GM21825 (cell line): ENCODE measurements around the gene SPDL1.

Experiments
- ATAC-seq: cut with Tn5 transposase; IDR thresholded peaks from one replicate; pipeline ENCODE4 v1.9.1; 2021; ENCODE audit warnings: mild to moderate bottlenecking, moderate library complexity; ENCODE audit not compliant: unreplicated experiment

The SPDL1 gene, protein sequence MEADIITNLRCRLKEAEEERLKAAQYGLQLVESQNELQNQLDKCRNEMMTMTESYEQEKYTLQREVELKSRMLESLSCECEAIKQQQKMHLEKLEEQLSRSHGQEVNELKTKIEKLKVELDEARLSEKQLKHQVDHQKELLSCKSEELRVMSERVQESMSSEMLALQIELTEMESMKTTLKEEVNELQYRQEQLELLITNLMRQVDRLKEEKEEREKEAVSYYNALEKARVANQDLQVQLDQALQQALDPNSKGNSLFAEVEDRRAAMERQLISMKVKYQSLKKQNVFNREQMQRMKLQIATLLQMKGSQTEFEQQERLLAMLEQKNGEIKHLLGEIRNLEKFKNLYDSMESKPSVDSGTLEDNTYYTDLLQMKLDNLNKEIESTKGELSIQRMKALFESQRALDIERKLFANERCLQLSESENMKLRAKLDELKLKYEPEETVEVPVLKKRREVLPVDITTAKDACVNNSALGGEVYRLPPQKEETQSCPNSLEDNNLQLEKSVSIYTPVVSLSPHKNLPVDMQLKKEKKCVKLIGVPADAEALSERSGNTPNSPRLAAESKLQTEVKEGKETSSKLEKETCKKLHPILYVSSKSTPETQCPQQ

GRCh38 chr5:169583424-169584220 lies at the start of gene SPDL1:
Gene SPDL1, plus strand, starts transcription at chr5:169583773. Its CDS starts 4,644 bp downstream, at chr5:169588417.
- peak; percentile 92 for ATAC-seq

DNA sequence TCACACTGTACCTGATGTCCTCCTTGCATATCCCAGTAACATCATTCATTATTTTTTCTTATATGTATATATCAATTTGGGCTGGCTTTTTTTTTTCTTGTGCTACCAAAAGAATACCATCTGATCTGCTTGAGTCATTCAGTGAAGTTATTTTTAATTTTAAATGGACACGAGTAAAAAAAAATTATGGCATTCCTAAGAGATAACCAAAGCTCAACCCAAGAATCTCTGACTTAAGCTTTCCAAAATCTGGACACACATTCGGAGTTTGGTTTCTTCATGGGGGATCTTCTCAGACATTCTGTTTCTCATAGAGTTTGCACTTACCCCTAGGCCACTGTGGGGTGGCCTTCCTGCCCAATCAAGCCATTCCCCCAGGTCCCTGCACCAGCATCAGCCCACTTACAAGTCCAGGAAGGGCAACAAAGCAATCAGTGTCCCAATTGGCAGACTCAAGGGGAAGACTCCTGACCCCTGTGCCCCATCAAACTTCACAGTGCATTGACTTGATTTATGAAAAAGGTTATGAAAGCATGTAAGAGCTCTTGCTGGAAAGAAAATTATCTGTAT lies 49.2 kb upstream of the SPDL1 start:
- ATAC-seq: no peak

- ATAC-seq: no peak
These were observed 48.6 kb upstream of the SPDL1 start for GRCh38 chr5:169534939-169535338.

DNA sequence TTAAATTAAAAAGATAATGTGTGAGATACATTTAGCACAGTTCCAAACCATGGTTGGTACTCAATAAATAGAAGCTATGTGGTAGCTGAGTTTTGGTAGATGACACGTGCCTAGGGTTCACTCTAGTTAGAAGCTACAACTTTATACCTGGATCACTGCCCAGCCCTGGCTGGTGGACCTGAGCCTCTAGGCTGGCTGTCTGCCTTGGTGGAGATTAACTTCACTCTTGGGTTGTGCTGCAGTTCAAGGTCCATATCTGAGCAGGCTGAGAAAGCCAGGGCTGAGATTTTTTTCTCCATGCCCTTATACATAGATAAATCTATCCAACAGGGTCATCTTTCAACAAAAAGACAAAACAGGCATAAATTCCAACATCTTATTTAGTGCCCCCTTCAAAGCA lies 44.6 kb upstream of the SPDL1 start:
- ATAC-seq: no peak

DNA sequence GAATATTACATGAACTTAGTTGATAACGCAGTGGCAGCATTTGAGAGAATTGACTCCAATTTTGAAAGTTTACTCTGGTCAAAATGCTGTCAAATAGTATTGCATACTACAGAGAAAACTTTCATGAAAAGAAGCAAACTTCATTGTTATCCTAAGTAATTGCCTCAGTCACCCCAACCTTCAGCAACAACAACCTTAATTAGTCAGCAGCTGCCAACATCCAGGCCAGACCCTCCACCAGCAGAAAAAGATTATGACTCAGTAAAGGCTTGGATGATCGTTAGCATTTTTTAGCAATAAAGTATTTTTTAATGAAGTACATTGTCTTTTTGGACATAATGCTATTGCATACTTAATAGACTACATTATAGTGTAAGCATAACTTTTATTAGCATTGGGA lies 40.8 kb upstream of the SPDL1 start:
- no peak for ATAC-seq

DNA sequence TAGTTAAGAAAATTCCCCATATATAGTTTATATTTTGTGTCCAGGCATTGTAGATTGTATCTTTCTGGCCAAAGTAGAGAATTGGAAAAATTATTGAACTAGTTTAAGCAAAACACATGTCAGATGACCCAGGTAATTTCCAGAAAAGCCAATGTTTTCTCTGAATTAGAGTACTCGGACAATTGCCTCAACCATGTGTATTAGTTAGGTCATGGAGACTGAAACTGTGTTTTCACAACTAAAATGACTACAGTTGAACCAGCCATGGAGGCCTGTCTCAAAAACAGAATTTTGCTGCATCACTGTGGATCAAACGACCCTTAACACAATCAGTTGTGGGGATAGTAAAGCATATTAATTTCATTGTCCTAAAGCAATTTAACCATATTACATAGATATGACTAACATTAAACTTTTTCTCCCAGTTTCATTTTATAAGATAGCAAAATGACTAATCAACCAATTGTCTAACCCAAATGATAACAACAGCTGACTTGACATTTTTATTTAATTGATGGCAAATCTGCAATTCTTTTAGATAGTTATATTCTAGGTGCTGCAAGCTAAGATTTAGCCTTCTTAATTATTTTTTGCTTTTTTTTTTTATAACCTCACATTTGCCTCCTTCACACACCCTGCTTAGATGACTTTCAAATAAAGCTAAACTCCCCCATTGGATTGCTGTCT lies 39.2 kb upstream of the SPDL1 start:
- ATAC-seq: no peak

GRCh38 chr5:169545762-169546161 lies 37.8 kb upstream of the SPDL1 start:
- ATAC-seq: no peak

DNA sequence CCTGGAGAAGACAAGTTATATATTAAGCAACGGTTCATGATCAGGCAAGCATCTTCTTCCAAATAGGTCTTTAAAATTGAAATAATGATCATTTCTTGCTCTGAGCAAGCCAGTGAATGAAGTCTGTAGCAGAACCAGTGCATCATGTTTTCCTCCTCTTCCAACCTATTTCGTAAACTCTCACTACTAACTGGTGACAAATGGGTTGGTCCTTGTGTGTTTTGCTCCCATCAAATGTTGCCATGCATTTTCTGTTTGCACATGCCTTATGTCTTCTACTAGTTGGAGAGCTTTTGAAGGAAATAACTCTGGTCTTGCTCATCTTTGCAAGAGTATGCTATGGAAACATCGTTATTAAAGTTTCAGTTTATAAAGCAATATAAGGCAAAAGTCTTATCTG lies 37.2 kb upstream of the SPDL1 start:
- ATAC-seq: no peak

DNA sequence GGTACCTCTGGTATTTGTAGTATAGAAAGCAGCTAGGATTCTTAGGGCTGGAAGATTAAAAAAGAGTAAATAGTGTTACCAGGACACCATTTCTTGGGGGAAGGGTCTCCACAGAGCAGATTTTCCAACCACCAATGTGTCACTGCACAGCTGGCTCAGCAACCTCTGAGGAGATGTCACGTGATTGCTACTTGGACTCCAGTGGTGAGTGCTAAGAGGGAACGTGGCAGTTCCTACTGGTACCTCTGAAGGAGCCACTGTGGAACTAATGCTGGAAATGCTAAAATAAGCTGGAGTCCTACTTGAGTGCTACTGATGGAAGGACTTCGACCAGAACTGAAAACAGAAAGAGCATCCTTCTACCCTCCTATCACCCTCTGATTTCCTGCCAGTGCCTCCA lies 36.1 kb upstream of the SPDL1 start:
- ATAC-seq: no peak

- no peak for ATAC-seq
These were observed 35.3 kb upstream of the SPDL1 start for GRCh38 chr5:169548315-169548714.

DNA sequence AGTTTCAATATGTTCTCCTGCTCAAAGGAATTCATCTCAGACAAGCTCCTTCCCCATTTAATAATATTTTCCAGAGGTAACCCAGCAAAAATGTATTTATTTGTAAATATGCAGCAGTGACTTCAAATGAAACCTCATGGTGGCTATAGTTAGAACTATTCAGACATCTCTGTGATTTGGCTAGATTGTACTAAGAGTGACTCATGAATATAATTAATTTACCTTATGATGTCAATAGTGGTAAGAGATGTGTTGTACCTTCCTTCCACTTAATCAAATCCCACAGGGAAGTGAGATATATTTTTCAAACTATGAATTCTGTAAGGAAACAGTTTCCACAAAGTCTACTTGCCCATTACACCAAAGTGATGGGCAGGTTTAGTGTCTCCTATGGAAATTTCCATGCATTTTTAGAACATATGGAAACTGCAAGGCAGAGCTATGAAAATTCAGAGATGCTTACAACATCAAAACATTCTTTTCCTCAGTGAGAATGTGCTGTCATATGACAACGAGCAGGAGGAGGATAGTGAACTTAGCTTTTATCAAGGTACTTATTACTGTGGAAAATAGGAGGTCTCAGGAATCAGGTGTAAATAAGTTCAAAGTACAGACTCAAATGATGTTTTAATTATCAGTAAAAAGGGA lies 34.0 kb upstream of the SPDL1 start:
- no peak for ATAC-seq

DNA sequence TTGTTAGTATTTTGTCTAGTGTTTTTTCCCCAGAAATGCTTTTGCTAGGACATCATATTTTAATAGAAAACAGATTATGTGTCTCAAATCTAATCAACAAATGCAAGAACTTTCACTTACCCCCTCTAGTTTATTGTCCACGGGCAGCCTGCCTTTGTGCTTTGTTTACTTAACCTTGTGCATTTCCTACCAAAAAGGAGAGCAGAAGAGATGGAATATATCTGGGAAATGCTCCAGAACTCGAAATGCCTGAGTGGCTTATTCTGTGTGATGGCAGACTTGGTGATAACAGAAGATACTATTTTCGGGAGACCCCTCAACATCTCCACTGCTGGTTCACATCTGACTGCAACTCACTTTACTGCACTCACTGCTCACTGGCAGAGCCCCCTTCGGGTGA lies 33.3 kb upstream of the SPDL1 start:
- ATAC-seq: no peak

DNA sequence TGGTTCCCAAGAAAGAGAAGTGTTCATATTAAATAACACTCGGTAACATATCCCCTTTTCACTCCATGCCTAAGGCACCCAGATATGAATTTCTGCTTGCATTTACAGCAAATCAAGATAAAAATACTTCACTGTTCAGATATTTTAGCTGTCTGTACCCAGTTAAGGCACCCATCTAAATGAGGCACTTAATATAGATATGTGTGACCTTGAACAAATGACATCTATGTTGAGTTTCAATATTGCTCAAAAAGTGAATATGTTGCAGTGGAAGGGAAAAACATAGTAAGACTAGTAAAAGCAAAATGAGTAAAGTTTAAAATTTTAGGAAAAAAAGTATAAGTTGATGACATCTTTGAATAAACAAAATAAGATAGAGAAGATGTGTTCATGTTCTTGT lies 32.4 kb upstream of the SPDL1 start:
- no peak for ATAC-seq

- ATAC-seq: no peak
These were observed 31.9 kb upstream of the SPDL1 start for GRCh38 chr5:169551696-169552095.

DNA sequence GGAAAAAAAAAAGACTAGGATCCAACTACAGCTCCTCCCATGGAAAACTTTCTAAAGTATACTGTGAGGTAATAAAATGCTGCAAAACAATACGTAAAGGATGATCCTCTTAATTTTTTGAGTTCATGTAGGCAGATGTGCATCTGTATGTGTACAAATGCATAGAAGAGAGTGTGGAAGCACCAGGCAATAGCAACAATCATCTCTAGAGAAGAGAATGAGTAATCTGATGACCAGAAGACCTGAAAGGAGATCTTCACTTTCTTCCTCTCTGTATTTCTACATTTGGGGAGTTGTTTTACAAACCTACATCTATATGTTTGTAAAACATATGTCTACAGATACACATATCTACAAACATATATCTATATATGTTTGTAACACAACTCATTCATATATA lies 29.3 kb upstream of the SPDL1 start:
- no peak for ATAC-seq

GRCh38 chr5:169557838-169558237 lies 25.7 kb upstream of the SPDL1 start:
- ATAC-seq: no peak

GRCh38 chr5:169561893-169562292 lies 21.7 kb upstream of the SPDL1 start:
- no peak for ATAC-seq

- ATAC-seq: no peak
These were observed 20.2 kb upstream of the SPDL1 start for GRCh38 chr5:169563369-169563768.

GRCh38 chr5:169566202-169566601 lies 17.4 kb upstream of the SPDL1 start:
- no peak for ATAC-seq

DNA sequence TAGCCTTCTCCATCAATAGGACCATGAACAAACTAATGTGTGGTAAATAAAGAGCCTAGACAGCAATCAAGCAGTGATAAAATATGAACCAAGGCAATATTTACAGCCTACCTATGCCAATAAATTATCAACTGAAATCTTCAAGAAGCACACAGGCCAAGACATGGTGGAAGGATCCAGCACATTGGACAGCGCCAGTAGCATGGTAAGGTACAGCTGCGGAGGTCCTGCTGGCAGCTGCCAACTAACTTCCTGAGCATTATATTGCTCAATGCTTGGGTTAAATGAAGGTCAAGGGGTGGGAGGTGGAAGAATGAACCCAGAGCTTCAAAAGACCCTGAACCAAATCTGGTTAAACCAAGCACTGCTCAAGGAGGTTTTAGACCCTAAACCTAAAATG lies 16.5 kb upstream of the SPDL1 start:
- no peak for ATAC-seq
